ENCODE measurements around the gene ZCCHC8. TPM values are rescaled to one million over a fixed set of nuclear protein-coding genes. Genes with fewer than 3 reads are reported as not detected.

Gene ZCCHC8
- total RNA-seq, 1 experiment from 2014 or later: 40.4 TPM

DNA sequence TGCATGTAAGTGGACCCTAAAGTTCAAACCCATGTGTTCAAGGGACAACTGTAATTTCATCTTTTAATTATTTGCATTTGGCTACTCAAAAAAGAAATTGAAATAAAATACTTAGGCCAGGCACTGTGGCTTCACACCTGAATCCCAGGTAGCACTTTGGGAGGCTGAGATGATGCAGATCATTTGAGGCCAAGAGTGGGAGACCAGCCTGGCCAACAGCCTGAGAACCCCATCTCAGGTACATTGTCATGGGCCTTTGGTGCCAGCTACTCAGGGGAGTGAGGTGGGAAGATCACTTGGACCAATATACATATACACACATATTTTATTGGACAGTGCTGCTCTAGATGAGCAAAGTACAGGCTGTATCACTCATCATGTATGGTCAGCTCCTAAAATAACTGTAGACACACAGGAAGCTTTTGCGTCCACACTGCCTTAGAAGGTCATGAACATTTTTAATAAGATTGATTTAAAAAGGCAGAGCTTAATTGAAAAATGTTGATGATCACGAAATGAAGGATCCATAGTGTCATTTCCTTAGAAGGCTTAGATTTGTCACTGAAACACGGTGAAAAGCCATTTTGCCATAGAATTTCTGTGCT, 2.5 kb upstream of the ZCCHC8 start:
- H3K36me3 ChIP-seq (ENCODE audit: insufficient read depth, low read length, poor library complexity, severe bottlenecking): peaks cover 54% of the 10 kb centered on the region
- H3K4me1 ChIP-seq (ENCODE audit: insufficient read depth, low read length, poor library complexity, severe bottlenecking): peaks cover 22% of the 10 kb centered on the region
- H3K9me3 ChIP-seq (ENCODE audit: low read depth, low read length, poor library complexity, severe bottlenecking): no peaks in the 10 kb centered on the region
- intact Hi-C loops (cut with micrococcal nuclease; ENCODE audit: unreplicated experiment): loop anchor here (2.0 kb wide), 1 partner anchor 16 kb away; no protein-coding TSS in a partner anchor
- no peak overlapping the region for H3K4me3 ChIP-seq (ENCODE audit: low read depth, low read length, poor library complexity, severe bottlenecking)
- TF ChIP-seq, protein P1, sequence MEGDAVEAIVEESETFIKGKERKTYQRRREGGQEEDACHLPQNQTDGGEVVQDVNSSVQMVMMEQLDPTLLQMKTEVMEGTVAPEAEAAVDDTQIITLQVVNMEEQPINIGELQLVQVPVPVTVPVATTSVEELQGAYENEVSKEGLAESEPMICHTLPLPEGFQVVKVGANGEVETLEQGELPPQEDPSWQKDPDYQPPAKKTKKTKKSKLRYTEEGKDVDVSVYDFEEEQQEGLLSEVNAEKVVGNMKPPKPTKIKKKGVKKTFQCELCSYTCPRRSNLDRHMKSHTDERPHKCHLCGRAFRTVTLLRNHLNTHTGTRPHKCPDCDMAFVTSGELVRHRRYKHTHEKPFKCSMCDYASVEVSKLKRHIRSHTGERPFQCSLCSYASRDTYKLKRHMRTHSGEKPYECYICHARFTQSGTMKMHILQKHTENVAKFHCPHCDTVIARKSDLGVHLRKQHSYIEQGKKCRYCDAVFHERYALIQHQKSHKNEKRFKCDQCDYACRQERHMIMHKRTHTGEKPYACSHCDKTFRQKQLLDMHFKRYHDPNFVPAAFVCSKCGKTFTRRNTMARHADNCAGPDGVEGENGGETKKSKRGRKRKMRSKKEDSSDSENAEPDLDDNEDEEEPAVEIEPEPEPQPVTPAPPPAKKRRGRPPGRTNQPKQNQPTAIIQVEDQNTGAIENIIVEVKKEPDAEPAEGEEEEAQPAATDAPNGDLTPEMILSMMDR (conservative IDR thresholded peaks at IDR 0.05; ENCODE audit: low read depth, low read length): no peak
- no peak for TF ChIP-seq EZH2 (IDR thresholded peaks at IDR 0.05; ENCODE audit: borderline replicate concordance, low read depth, low read length, poor library complexity, severe bottlenecking)
- no TSS peak for BruUV-seq (replicated peaks)
- CTCF ChIA-PET: interaction anchor here (0.6 kb wide), 1 partner anchor 380 kb away, joined by 3 read pairs; no protein-coding TSS in a partner anchor
- POLR2A ChIA-PET (ENCODE audit: low non-redundant PET): no interaction called here
- no peaks in the 10 kb centered on the region for H3K27me3 ChIP-seq (replicated peaks; ENCODE audit: insufficient read depth, low read depth, low read length, poor library complexity)
- DNase-seq (ENCODE audit: low spot score): no peak
- no peak overlapping the region for H3K27ac ChIP-seq (ENCODE audit: low read depth, low read length, poor library complexity, severe bottlenecking)

DNA sequence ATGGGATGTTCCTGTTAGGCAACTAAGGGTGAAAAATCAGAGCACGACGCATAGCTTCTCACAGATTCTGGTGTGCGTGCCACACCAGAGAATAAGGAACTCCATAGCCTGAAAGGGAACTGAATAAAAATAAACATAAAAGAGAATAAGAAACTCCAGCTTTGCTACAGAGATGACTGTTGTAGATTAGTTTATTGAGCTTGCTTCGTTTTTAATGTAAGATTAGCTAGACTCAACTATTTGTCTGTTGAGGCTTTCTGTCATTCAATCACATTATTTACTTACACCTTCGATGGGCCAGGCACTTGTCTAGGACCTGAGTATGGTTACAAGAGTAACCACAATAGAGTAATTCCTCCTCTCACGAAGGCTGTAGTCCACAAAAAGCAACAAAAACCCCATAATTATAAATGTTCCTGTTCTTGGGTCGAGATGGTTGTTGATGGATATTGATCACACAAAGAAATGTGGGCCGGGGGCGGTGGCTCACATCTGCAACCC, 807 bp upstream of the ZCCHC8 start:
- ChIA-PET CTCF (no interaction called here), POLR2A (ENCODE audit: low non-redundant PET) (interaction anchor here (0.6 to 1.1 kb wide), 5 partner anchors 12 to 251 kb away, joined by 3 to 10 read pairs (median 5); partner anchors contain the start of genes DENR, KNTC1 and RSRC2)
- no peak for DNase-seq (ENCODE audit: low spot score)
- Histone ChIP-seq H3K36me3 (ENCODE audit: insufficient read depth, low read length, poor library complexity, severe bottlenecking) (peaks cover 40% of the 10 kb centered on the region), H3K27me3 (replicated peaks; ENCODE audit: insufficient read depth, low read depth, low read length, poor library complexity) (no peaks in the 10 kb centered on the region), H3K4me3 (ENCODE audit: low read depth, low read length, poor library complexity, severe bottlenecking) (peak overlapping the region; percentile 85), H3K27ac (ENCODE audit: low read depth, low read length, poor library complexity, severe bottlenecking) (peak overlapping the region; percentile 99), H3K9me3 (ENCODE audit: low read depth, low read length, poor library complexity, severe bottlenecking) (no peaks in the 10 kb centered on the region), H3K4me1 (ENCODE audit: insufficient read depth, low read length, poor library complexity, severe bottlenecking) (peaks cover 25% of the 10 kb centered on the region)
- TF ChIP-seq, protein P1 (conservative IDR thresholded peaks at IDR 0.05; ENCODE audit: low read depth, low read length): no peak
- no peak for TF ChIP-seq EZH2 (IDR thresholded peaks at IDR 0.05; ENCODE audit: borderline replicate concordance, low read depth, low read length, poor library complexity, severe bottlenecking)
- intact Hi-C loops (cut with micrococcal nuclease; ENCODE audit: unreplicated experiment): loop anchor here (2.0 kb wide), 1 partner anchor 25 kb away; the partner anchor contains the start of genes KNTC1 and RSRC2
- TSS peak; percentile 60 for BruUV-seq (replicated peaks)

DNA sequence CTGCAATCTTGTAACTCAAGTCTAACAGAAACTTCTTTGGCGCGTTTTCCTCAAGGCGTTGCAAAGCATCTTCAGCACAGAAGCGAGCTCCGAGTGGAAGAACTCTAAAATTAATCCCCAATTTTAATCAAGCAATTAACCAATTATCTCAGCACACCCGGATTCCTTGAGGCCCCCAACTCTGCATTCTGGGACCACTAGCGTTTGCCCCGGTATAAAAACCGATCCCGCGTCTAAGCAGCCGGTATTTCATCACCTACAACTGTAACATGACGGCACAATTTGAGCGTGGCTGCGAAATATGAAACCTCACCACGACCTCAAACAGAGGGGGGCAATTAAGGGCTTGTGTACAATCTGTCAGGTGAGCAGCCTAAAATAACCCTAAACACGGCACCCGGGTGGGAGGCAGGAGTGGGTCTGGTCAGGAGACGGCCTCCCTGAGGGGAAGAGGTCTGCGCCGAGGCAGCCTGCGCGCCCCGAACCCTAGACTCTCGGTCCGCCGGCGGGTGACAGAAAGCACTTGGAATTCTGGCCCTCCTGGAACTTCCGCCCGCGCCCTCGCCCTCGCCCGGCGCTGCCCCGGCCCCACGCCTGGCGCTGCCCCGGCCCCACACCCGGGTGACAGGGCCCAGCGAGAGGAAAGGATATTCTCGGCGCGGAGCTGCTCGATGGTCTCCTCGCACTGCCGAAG, 594 bp downstream of the ZCCHC8 start:
- ChIA-PET POLR2A (ENCODE audit: low non-redundant PET) (interaction anchor here (0.7 kb wide), 1 partner anchor 661 kb away, joined by 4 read pairs; no protein-coding TSS in a partner anchor), CTCF (no interaction called here)
- no peaks in the 10 kb centered on the region for H3K9me3 ChIP-seq (ENCODE audit: low read depth, low read length, poor library complexity, severe bottlenecking)
- H3K27me3 ChIP-seq (replicated peaks; ENCODE audit: insufficient read depth, low read depth, low read length, poor library complexity): no peaks in the 10 kb centered on the region
- peak overlapping the region; percentile 85 for H3K4me3 ChIP-seq (ENCODE audit: low read depth, low read length, poor library complexity, severe bottlenecking)
- BruUV-seq (replicated peaks): TSS peak; percentile 32
- peaks cover 29% of the 10 kb centered on the region for H3K36me3 ChIP-seq (ENCODE audit: insufficient read depth, low read length, poor library complexity, severe bottlenecking)
- intact Hi-C loops (cut with micrococcal nuclease; ENCODE audit: unreplicated experiment): loop anchor here (2.0 kb wide), 1 partner anchor 27 kb away; the partner anchor contains the start of genes KNTC1 and RSRC2
- peak overlapping the region; percentile 99 for H3K27ac ChIP-seq (ENCODE audit: low read depth, low read length, poor library complexity, severe bottlenecking)
- H3K4me1 ChIP-seq (ENCODE audit: insufficient read depth, low read length, poor library complexity, severe bottlenecking): peaks cover 25% of the 10 kb centered on the region
- no peak for TF ChIP-seq EZH2 (IDR thresholded peaks at IDR 0.05; ENCODE audit: borderline replicate concordance, low read depth, low read length, poor library complexity, severe bottlenecking)
- TF ChIP-seq, protein P1 (conservative IDR thresholded peaks at IDR 0.05; ENCODE audit: low read depth, low read length): no peak
- DNase-seq (ENCODE audit: low spot score): peak; percentile 74
